Stimulated activated memory B cell treated with anti-CD40 and anti-IgM and Interleukin-4, amounts not matched to agents 10 μg/mL and 1 μg/mL and 100 μg/mL, for 72 hours (primary cell): ENCODE data around the gene KLHL15.
"Not testable (repeated sequence)": the region's sequence is repeated elsewhere in the genome, so short reads cannot be mapped to it uniquely, and the experiment has no call there.

Source experiments
- ATAC-seq: fragments of 150-1000 bp; cut with Tn5 transposase; 2 replicates; pipeline ENCODE4 v1.10.0; 2021
- H3K27ac Mint-ChIP-seq: one replicate; pipeline ENCODE4 v1.8.0; 2022; ENCODE audit warnings: mild to moderate bottlenecking, mixed read lengths
- H3K27me3 Mint-ChIP-seq: one replicate; pipeline ENCODE4 v1.8.0; 2022; ENCODE audit warnings: mixed read lengths
- H3K36me3 Mint-ChIP-seq: one replicate; pipeline ENCODE4 v1.8.0; 2022; ENCODE audit warnings: mixed read lengths
- H3K4me1 Mint-ChIP-seq: one replicate; pipeline ENCODE4 v1.8.0; 2022; ENCODE audit warnings: mixed read lengths
- H3K4me3 Mint-ChIP-seq: one replicate; pipeline ENCODE4 v1.8.0; 2022; ENCODE audit warnings: mild to moderate bottlenecking, moderate library complexity, mixed read lengths
- H3K9me3 Mint-ChIP-seq: one replicate; pipeline ENCODE4 v1.8.0; 2022; ENCODE audit warnings: mixed read lengths

KLHL15 gene

GRCh38 chrX:24027086-24027485 lies at the start of gene KLHL15:
Gene KLHL15, minus strand, starts transcription at chrX:24027186. Its CDS starts 20,493 bp downstream, at chrX:24006693.
- Mint-ChIP-seq H3K27ac (peak within 1 kb of the TSS; percentile 79), H3K27me3 (no peaks in the 10 kb centered on the region), H3K9me3 (no peaks in the 10 kb centered on the region), H3K36me3 (no peaks in the 10 kb centered on the region), H3K4me1 (no peaks in the 10 kb centered on the region), H3K4me3 (peak within 1 kb of the TSS; percentile 77)
- no peak for ATAC-seq

- Mint-ChIP-seq H3K9me3 (no peaks in the 10 kb centered on the region), H3K4me1 (no peaks in the 10 kb centered on the region), H3K4me3 (no peak overlapping the region), H3K27ac (no peak overlapping the region), H3K27me3 (no peaks in the 10 kb centered on the region), H3K36me3 (peaks cover 7% of the 10 kb centered on the region)
- ATAC-seq, result no peak
Observed at GRCh38 chrX:24069877-24070276, 42.9 kb upstream of the KLHL15 start.

GRCh38 chrX:24063488-24063887 lies 36.5 kb upstream of the KLHL15 start:
- Mint-ChIP-seq H3K36me3 (peaks cover 9% of the 10 kb centered on the region), H3K27ac (no peak overlapping the region), H3K4me1 (no peaks in the 10 kb centered on the region), H3K9me3 (no peaks in the 10 kb centered on the region), H3K4me3 (no peak overlapping the region), H3K27me3 (no peaks in the 10 kb centered on the region)
- ATAC-seq, result no peak

- ATAC-seq, result peak; percentile 13
- no peaks in the 10 kb centered on the region for H3K9me3 Mint-ChIP-seq
- no peak overlapping the region for H3K4me3 Mint-ChIP-seq
- no peaks in the 10 kb centered on the region for H3K27me3 Mint-ChIP-seq
- H3K27ac Mint-ChIP-seq, result no peak overlapping the region
- peaks cover 4% of the 10 kb centered on the region for H3K4me1 Mint-ChIP-seq
- H3K36me3 Mint-ChIP-seq, result peaks cover 2% of the 10 kb centered on the region
Observed at GRCh38 chrX:24055043-24055356, 28.0 kb upstream of the KLHL15 start.

- Mint-ChIP-seq H3K27ac (no peak within 1 kb of the TSS), H3K4me3 (no peak within 1 kb of the TSS), H3K27me3 (no peaks in the 10 kb centered on the region), H3K36me3 (no peaks in the 10 kb centered on the region), H3K4me1 (peaks cover 4% of the 10 kb centered on the region), H3K9me3 (no peaks in the 10 kb centered on the region)
- peak; percentile 94 for ATAC-seq
Observed at GRCh38 chrX:24054182-24055042, 27.4 kb upstream of the KLHL15 start, which contains the start of gene EIF2S3. Gene EIF2S3, plus strand, starts transcription at chrX:24054956. Its CDS starts 13 bp downstream, at chrX:24054969.

GRCh38 chrX:24050522-24051318 lies 23.7 kb upstream of the KLHL15 start:
- not testable (repeated sequence) for H3K4me1 Mint-ChIP-seq, H3K4me3 Mint-ChIP-seq, H3K36me3 Mint-ChIP-seq, H3K9me3 Mint-ChIP-seq, ATAC-seq, H3K27ac Mint-ChIP-seq, H3K27me3 Mint-ChIP-seq

GRCh38 chrX:24049643-24050042 lies 22.7 kb upstream of the KLHL15 start:
- not testable (repeated sequence) for H3K27ac Mint-ChIP-seq, H3K4me1 Mint-ChIP-seq, ATAC-seq, H3K9me3 Mint-ChIP-seq, H3K27me3 Mint-ChIP-seq, H3K36me3 Mint-ChIP-seq, H3K4me3 Mint-ChIP-seq

- H3K27ac Mint-ChIP-seq, H3K36me3 Mint-ChIP-seq, H3K4me1 Mint-ChIP-seq, H3K27me3 Mint-ChIP-seq, H3K9me3 Mint-ChIP-seq, ATAC-seq, H3K4me3 Mint-ChIP-seq: not testable (repeated sequence)
Observed at GRCh38 chrX:24046060-24046459, 19.1 kb upstream of the KLHL15 start.

GRCh38 chrX:24037729-24038128 lies 10.7 kb upstream of the KLHL15 start:
- H3K27me3 Mint-ChIP-seq, result no peaks in the 10 kb centered on the region
- H3K36me3 Mint-ChIP-seq, result no peaks in the 10 kb centered on the region
- no peaks in the 10 kb centered on the region for H3K4me1 Mint-ChIP-seq
- no peak overlapping the region for H3K27ac Mint-ChIP-seq
- H3K4me3 Mint-ChIP-seq, result no peak overlapping the region
- no peak for ATAC-seq
- H3K9me3 Mint-ChIP-seq, result no peaks in the 10 kb centered on the region

- Mint-ChIP-seq H3K36me3 (no peaks in the 10 kb centered on the region), H3K27ac (no peak overlapping the region), H3K27me3 (no peaks in the 10 kb centered on the region), H3K4me1 (no peaks in the 10 kb centered on the region), H3K4me3 (no peak overlapping the region), H3K9me3 (no peaks in the 10 kb centered on the region)
- ATAC-seq, result no peak
Observed at GRCh38 chrX:24034485-24034884, 7.5 kb upstream of the KLHL15 start.

GRCh38 chrX:24030597-24030996 lies 3.6 kb upstream of the KLHL15 start:
- Mint-ChIP-seq H3K27ac (no peak overlapping the region), H3K36me3 (no peaks in the 10 kb centered on the region), H3K4me1 (no peaks in the 10 kb centered on the region), H3K9me3 (no peaks in the 10 kb centered on the region), H3K27me3 (no peaks in the 10 kb centered on the region), H3K4me3 (no peak overlapping the region)
- no peak for ATAC-seq

GRCh38 chrX:24027985-24028384 lies 999 bp upstream of the KLHL15 start:
- no peak for ATAC-seq

GRCh38 chrX:24026432-24026831 lies 554 bp downstream of the KLHL15 start:
- Mint-ChIP-seq H3K9me3 (no peaks in the 10 kb centered on the region), H3K36me3 (no peaks in the 10 kb centered on the region), H3K27ac (peak overlapping the region; percentile 79), H3K4me1 (peaks cover 4% of the 10 kb centered on the region), H3K4me3 (peak overlapping the region; percentile 77), H3K27me3 (no peaks in the 10 kb centered on the region)
- no peak for ATAC-seq

More at GRCh38 chrX:24027985-24028384, 999 bp upstream of the KLHL15 start:
- no peaks in the 10 kb centered on the region for H3K36me3 Mint-ChIP-seq
- no peaks in the 10 kb centered on the region for H3K9me3 Mint-ChIP-seq
- H3K4me1 Mint-ChIP-seq, result no peaks in the 10 kb centered on the region
- no peak overlapping the region for H3K27ac Mint-ChIP-seq
- no peak overlapping the region for H3K4me3 Mint-ChIP-seq
- no peaks in the 10 kb centered on the region for H3K27me3 Mint-ChIP-seq

GRCh38 chrX:24025741-24026403 lies 1.1 kb downstream of the KLHL15 start:
- H3K27ac Mint-ChIP-seq, result peak overlapping the region; percentile 79
- ATAC-seq, result peak; percentile 47
- H3K36me3 Mint-ChIP-seq, result no peaks in the 10 kb centered on the region
- peak overlapping the region; percentile 77 for H3K4me3 Mint-ChIP-seq
- peaks cover 9% of the 10 kb centered on the region for H3K4me1 Mint-ChIP-seq
- no peaks in the 10 kb centered on the region for H3K27me3 Mint-ChIP-seq
- no peaks in the 10 kb centered on the region for H3K9me3 Mint-ChIP-seq
